CD14-positive monocyte (primary cell): ENCODE measurements around the gene C1QTNF9. TPM values are rescaled to one million over a fixed set of nuclear protein-coding genes. Genes with fewer than 3 reads are reported as not detected.
"Not testable (repeated sequence)": the region's sequence is repeated elsewhere in the genome, so short reads cannot be mapped to it uniquely, and the experiment has no call there.

Source experiments
- DNase-seq, 3 donors: peaks; one replicate each; pipeline ENCODE4 v3.0.0-alpha.2; 2011 to 2022
- H2AFZ ChIP-seq: 2 replicates; pipeline ENCODE4 v1.6.0; 2012; ENCODE audit warnings: mild to moderate bottlenecking, low read depth, low read length, inconsistent platforms; ENCODE audit not compliant: insufficient read depth, poor library complexity, severe bottlenecking
- H3K27ac ChIP-seq, 2 donors: 1 replicate in 1 of 2; 2 replicates in 1 of 2; pipeline ENCODE4 v1.5.1; 2012 to 2013; ENCODE audit warnings: low read length in 2 of 2, control low read depth in 1 of 2, inconsistent platforms in 1 of 2, low read depth in 1 of 2, mild to moderate bottlenecking in 1 of 2
- H3K27me3 ChIP-seq, 2 donors: one replicate each; pipeline versions ENCODE4 v1.6.0 to v1.6.1; 2011 to 2013; ENCODE audit warnings: low read length in 2 of 2; ENCODE audit not compliant: control insufficient read depth in 2 of 2, insufficient read depth in 2 of 2
- H3K36me3 ChIP-seq, 2 donors: replicated peaks in 1 of 2; 1 replicate in 1 of 2; 2 replicates in 1 of 2; pipeline versions ENCODE4 v1.5.1 to v1.6.1; 2012 to 2013; ENCODE audit warnings: low read length in 2 of 2, control low read depth in 1 of 2, inconsistent platforms in 1 of 2, mild to moderate bottlenecking in 1 of 2; ENCODE audit not compliant: insufficient read depth in 2 of 2, control insufficient read depth in 1 of 2
- H3K4me1 ChIP-seq, 2 donors: 1 replicate in 1 of 2; 2 replicates in 1 of 2; pipeline versions ENCODE4 v1.5.1 to v1.6.1; 2012 to 2013; ENCODE audit warnings: low read length in 2 of 2, control low read depth in 1 of 2, inconsistent platforms in 1 of 2, mild to moderate bottlenecking in 1 of 2, moderate library complexity in 1 of 2; ENCODE audit not compliant: insufficient read depth in 2 of 2, control insufficient read depth in 1 of 2
- H3K4me2 ChIP-seq: replicated peaks from 2 replicates; pipeline ENCODE3; 2012; ENCODE audit warnings: low read length, moderate library complexity, mild to moderate bottlenecking; ENCODE audit not compliant: poor library complexity, severe bottlenecking; ENCODE audit errors: extremely low read depth
- H3K4me3 ChIP-seq, 3 experiments: fragments of 200-600 bp in 1 of 3; sonication (generic) in 1 of 3; replicated peaks in 1 of 3; 1 replicate in 2 of 3; 2 replicates in 1 of 3; pipeline ENCODE4 v1.5.1; 2011 to 2013; ENCODE audit warnings: low read length in 3 of 3, mild to moderate bottlenecking in 3 of 3, control low read depth in 2 of 3, low read depth in 2 of 3, inconsistent platforms in 1 of 3, moderate library complexity in 1 of 3
- H3K79me2 ChIP-seq: 2 replicates; pipeline ENCODE4 v1.6.0; 2012; ENCODE audit warnings: mild to moderate bottlenecking, control low read depth, inconsistent platforms, low read length, moderate library complexity; ENCODE audit not compliant: insufficient read depth
- H3K9ac ChIP-seq: 2 replicates; pipeline ENCODE4 v1.6.0; 2017; ENCODE audit warnings: low read length, mild to moderate bottlenecking; ENCODE audit not compliant: insufficient read depth, poor library complexity, severe bottlenecking
- H3K9me3 ChIP-seq, 2 donors: replicated peaks in 1 of 2; 1 replicate in 1 of 2; 2 replicates in 1 of 2; pipeline versions ENCODE4 v1.5.1 to v1.6.1; 2012 to 2013; ENCODE audit warnings: low read length in 2 of 2, control low read depth in 1 of 2; ENCODE audit not compliant: control insufficient read depth in 1 of 2, insufficient read depth in 1 of 2
- H4K20me1 ChIP-seq: 2 replicates; pipeline ENCODE4 v1.6.0; 2012; ENCODE audit warnings: mild to moderate bottlenecking, low read length, control low read depth, moderate library complexity; ENCODE audit not compliant: insufficient read depth
- H3K27ac Mint-ChIP-seq, 7 donors: one replicate each; pipeline ENCODE4 v1.8.0; 2020; ENCODE audit warnings: mild to moderate bottlenecking in 7 of 7, mixed read lengths in 7 of 7, moderate library complexity in 6 of 7, inconsistent platforms in 2 of 7
- H3K27me3 Mint-ChIP-seq, 3 donors: one replicate each; pipeline ENCODE4 v1.8.0; 2021 to 2022; ENCODE audit warnings: low read depth in 3 of 3, mild to moderate bottlenecking in 3 of 3, mixed read lengths in 3 of 3, moderate library complexity in 3 of 3, inconsistent platforms in 1 of 3
- H3K36me3 Mint-ChIP-seq, 2 donors: one replicate each; pipeline ENCODE4 v1.8.0; 2020; ENCODE audit warnings: mixed read lengths in 2 of 2, inconsistent platforms in 1 of 2, mild to moderate bottlenecking in 1 of 2
- H3K4me1 Mint-ChIP-seq: one replicate; pipeline ENCODE4 v1.8.0; 2020; ENCODE audit warnings: mild to moderate bottlenecking, mixed read lengths
- H3K4me3 Mint-ChIP-seq, 2 donors: one replicate each; pipeline ENCODE4 v1.8.0; 2020; ENCODE audit warnings: mild to moderate bottlenecking in 2 of 2, mixed read lengths in 2 of 2, moderate library complexity in 1 of 2
- H3K9me3 Mint-ChIP-seq, 7 donors: one replicate each; pipeline ENCODE4 v1.8.0; 2020 to 2022; ENCODE audit warnings: mixed read lengths in 7 of 7, mild to moderate bottlenecking in 6 of 7, moderate library complexity in 6 of 7, inconsistent platforms in 2 of 7
- WGBS: methylation state at CpG from one replicate; pipeline ENCODE4 v1.1.5; 2013; ENCODE audit warnings: missing lambda C conversion rate; ENCODE audit not compliant: insufficient coverage; 5-methylcytosine and 5-hydroxymethylcytosine counted together
- intact Hi-C, 2 donors: fragments of 100-400 bp; cut with micrococcal nuclease; formaldehyde crosslinking; loops; one replicate each; pipeline versions ENCODE4 v1.15.0 to v1.15.1; 2023
- polyA plus RNA-seq, 3 donors: library from polyadenylated mRNA; depleted of rRNA in 1 of 3; unstranded in 2 of 3; stranded (reverse) in 1 of 3; fragments of 300-500 nt in 2 of 3; fragments of >200 nt in 1 of 3; fragmentation: Illumina TruSeq in 2 of 3; gene quantifications; 1 replicate in 2 of 3; 2 replicates in 1 of 3; pipeline ENCODE4 v1.2.3, GENCODE V29; 2012 to 2021
- TF ChIP-seq, protein P1 (sequence below): fragments of 200-600 bp; IDR thresholded peaks from one replicate; pipeline ENCODE4 v1.8.0; 2022; ENCODE audit warnings: antibody characterized with exemption, mild to moderate bottlenecking

C1QTNF9 gene
- polyA plus RNA-seq, 3 donors: not detected

DNA sequence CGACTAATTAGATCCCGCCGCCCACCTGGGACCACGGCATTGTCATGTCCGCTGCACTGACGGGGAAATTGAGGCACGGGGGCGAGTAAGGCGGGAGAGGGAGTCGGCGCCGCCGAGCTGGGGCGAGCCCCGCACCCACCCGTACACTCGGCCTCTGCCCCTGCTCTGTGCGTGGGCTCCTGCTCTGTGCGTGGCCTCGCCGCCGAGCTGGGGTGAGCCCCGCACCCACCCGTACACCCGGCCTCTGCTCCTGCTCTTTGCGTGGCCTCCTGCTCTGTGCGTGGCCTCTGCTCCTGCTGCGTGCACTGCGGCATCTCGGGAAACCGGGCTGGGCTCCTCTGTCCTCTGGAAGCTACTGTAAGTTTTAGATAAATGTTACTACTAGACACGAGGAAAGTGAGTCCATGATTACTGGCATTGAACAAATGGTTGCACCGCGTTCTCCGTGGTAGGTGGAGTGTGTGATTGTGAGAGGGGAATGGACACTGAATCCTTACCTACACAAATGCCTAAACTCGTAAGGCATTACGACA, 826 bp upstream of the C1QTNF9 start:
- Histone ChIP-seq H3K79me2 (no peaks in the 10 kb centered on the region), H3K9ac (no peak overlapping the region), H3K4me2 (no peak overlapping the region), H3K27ac (no peak overlapping the region), H3K36me3 (peaks cover 17 to 28% of the 10 kb centered on the region in 2 donors), H3K4me1 (no peaks in the 10 kb centered on the region), H3K27me3 (no peaks in the 10 kb centered on the region), H4K20me1 (no peaks in the 10 kb centered on the region), H2AFZ (no peak overlapping the region), H3K4me3 (no peak overlapping the region), H3K9me3 (no peaks in the 10 kb centered on the region)
- no peaks in the 10 kb centered on the region for H3K9me3 Mint-ChIP-seq
- DNase-seq: no peak
- H3K36me3 Mint-ChIP-seq: peaks cover 26 to 27% of the 10 kb centered on the region in 2 donors
- no peak overlapping the region for H3K27ac Mint-ChIP-seq
- WGBS: 88% methylated on average over 30 of the region's 37 CpGs
- H3K27me3 Mint-ChIP-seq: peaks cover 2 to 20% (median 16%) of the 10 kb centered on the region in 3 donors
- peak overlapping the region in 1 of 2 donors; percentile 48 for H3K4me3 Mint-ChIP-seq
- H3K4me1 Mint-ChIP-seq: no peaks in the 10 kb centered on the region
- intact Hi-C loops: no loop called here
- TF ChIP-seq, protein P1, sequence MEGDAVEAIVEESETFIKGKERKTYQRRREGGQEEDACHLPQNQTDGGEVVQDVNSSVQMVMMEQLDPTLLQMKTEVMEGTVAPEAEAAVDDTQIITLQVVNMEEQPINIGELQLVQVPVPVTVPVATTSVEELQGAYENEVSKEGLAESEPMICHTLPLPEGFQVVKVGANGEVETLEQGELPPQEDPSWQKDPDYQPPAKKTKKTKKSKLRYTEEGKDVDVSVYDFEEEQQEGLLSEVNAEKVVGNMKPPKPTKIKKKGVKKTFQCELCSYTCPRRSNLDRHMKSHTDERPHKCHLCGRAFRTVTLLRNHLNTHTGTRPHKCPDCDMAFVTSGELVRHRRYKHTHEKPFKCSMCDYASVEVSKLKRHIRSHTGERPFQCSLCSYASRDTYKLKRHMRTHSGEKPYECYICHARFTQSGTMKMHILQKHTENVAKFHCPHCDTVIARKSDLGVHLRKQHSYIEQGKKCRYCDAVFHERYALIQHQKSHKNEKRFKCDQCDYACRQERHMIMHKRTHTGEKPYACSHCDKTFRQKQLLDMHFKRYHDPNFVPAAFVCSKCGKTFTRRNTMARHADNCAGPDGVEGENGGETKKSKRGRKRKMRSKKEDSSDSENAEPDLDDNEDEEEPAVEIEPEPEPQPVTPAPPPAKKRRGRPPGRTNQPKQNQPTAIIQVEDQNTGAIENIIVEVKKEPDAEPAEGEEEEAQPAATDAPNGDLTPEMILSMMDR: no peak

DNA sequence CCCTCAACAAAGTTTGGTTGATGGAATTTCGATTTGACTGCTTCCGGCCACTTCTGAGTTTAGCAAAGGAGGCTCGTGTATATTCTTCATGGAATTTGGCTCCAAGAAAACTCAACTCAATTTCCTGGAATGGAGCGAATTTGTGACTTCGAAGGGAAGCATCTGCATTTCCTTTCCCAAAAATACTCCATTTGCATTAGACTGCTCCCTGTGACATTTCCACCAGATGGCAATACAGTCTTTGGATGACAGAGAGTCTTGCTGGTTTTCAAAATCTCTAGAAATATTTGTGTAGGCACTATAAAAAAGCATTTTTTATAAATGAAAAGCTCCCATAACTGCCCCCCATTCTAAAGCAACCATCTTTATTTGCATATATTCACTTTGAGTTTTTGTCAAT, 4.1 kb downstream of the C1QTNF9 start:
- peaks cover 2 to 18% (median 14%) of the 10 kb centered on the region in 3 donors for H3K27me3 Mint-ChIP-seq
- H3K4me1 Mint-ChIP-seq: no peaks in the 10 kb centered on the region
- no peak overlapping the region for H3K27ac ChIP-seq
- DNase-seq: no peak
- intact Hi-C loops: no loop called here
- H3K27ac Mint-ChIP-seq: no peak overlapping the region
- no peak overlapping the region for H3K4me3 Mint-ChIP-seq
- H3K9ac ChIP-seq: no peak overlapping the region
- no peaks in the 10 kb centered on the region for H4K20me1 ChIP-seq
- no peaks in the 10 kb centered on the region for H3K79me2 ChIP-seq
- no peaks in the 10 kb centered on the region for H3K9me3 Mint-ChIP-seq
- no peak overlapping the region for H2AFZ ChIP-seq
- no peaks in the 10 kb centered on the region for H3K36me3 Mint-ChIP-seq
- H3K4me2 ChIP-seq: no peak overlapping the region
- no peaks in the 10 kb centered on the region for H3K4me1 ChIP-seq
- no peak overlapping the region for H3K4me3 ChIP-seq
- H3K36me3 ChIP-seq: no peaks in the 10 kb centered on the region
- no CpG with 5 or more reads among the region's 5 CpGs for WGBS
- TF ChIP-seq, protein P1: no peak
- H3K27me3 ChIP-seq: no peaks in the 10 kb centered on the region
- no peaks in the 10 kb centered on the region for H3K9me3 ChIP-seq

DNA sequence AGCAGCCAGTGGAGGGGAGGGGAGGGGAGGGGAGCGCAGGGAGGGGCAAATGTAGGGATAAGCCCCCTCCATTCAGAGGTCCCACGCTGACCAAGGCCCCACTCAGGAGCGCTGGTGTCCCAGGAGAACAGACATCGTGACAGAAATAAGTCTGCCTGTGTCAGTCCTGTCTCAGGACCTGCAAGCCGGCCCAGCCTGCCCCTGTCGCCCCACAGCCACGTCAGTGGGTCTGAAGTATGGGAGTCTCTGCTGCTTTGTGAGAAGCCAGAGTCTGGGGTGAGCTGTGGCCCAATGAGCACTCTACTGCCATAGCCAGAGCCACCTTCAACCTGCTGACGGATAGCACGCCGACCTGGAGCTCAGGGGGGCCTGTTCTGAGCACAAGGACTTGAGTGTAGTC, 8.5 kb downstream of the C1QTNF9 start:
- H3K4me1 ChIP-seq, H3K27me3 Mint-ChIP-seq, H3K36me3 ChIP-seq, H3K27me3 ChIP-seq, DNase-seq, H3K9me3 ChIP-seq, H3K9ac ChIP-seq, H4K20me1 ChIP-seq, H3K36me3 Mint-ChIP-seq, H3K4me3 Mint-ChIP-seq, H3K9me3 Mint-ChIP-seq, H3K4me3 ChIP-seq, H3K27ac Mint-ChIP-seq, H3K27ac ChIP-seq, H2AFZ ChIP-seq, H3K4me2 ChIP-seq, intact Hi-C loops, H3K79me2 ChIP-seq, H3K4me1 Mint-ChIP-seq: not testable (repeated sequence)
- WGBS: no CpG with 5 or more reads among the region's 10 CpGs
